ENCODE data around the gene MAD1L1. TPM values are rescaled to one million over a fixed set of nuclear protein-coding genes. Genes with fewer than 3 reads are reported as not detected.

Gene MAD1L1
- total and polyA plus RNA-seq, 2 donors (not counting 1 experiment from before 2014, with no cell fraction given): 9.8 to 29.4 TPM

DNA sequence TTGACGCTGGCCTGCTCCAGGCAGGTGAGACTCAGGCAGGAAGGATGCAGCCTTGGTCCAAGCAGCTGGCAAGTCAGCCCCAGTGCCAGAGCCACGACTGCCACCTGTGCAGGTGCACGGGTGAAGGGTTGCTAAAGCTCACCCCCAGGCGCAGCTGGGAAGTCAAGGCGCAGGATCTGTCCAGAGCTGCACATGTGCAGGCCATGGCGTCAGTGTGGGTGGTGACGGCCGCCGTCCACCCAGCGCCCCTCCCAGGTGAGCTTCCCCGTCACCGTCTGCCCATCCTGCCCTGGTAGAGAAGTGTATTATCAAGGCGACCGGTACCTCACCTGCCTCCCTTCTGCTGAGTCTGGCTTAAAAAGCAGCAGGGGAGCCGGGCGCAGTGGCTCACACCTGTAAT, 110.1 kb downstream of the MAD1L1 start:
- Histone ChIP-seq H3K4me3 (replicated peaks in 1 of 4; ENCODE audit: control extremely low read depth in 1 of 4, insufficient read depth in 1 of 4, low read depth in 3 of 4, low read length in 4 of 4) (no peak overlapping the region), H3K9me3 (ENCODE audit: control insufficient read depth, insufficient read depth, low read depth, low read length) (no peaks in the 10 kb centered on the region), H2AFZ (ENCODE audit: low read length) (no peak overlapping the region), H3K79me2 (ENCODE audit: control insufficient read depth, insufficient read depth, low read length) (no peaks in the 10 kb centered on the region), H3K9ac (ENCODE audit: insufficient read depth, low read length) (no peak overlapping the region), H3K36me3 (ENCODE audit: control insufficient read depth, insufficient read depth, low read length) (peaks cover 3% of the 10 kb centered on the region), H3K4me1 (ENCODE audit: control insufficient read depth, extremely low read depth, insufficient read depth, low read length) (no peaks in the 10 kb centered on the region), H4K20me1 (ENCODE audit: control insufficient read depth, extremely low read depth, insufficient read depth, low read length) (no peaks in the 10 kb centered on the region), H3K4me2 (ENCODE audit: extremely low read depth, insufficient read depth, low read length) (no peak overlapping the region), H3K27me3 (ENCODE audit: control insufficient read depth, insufficient read depth, low read length) (no peaks in the 10 kb centered on the region), H3K27ac (ENCODE audit: insufficient read depth, low read length) (no peak overlapping the region)
- TF ChIP-seq EZH2 (IDR thresholded peaks at IDR 0.05; ENCODE audit: low read length, missing control alignments): no peak
- TF ChIP-seq, protein P1, sequence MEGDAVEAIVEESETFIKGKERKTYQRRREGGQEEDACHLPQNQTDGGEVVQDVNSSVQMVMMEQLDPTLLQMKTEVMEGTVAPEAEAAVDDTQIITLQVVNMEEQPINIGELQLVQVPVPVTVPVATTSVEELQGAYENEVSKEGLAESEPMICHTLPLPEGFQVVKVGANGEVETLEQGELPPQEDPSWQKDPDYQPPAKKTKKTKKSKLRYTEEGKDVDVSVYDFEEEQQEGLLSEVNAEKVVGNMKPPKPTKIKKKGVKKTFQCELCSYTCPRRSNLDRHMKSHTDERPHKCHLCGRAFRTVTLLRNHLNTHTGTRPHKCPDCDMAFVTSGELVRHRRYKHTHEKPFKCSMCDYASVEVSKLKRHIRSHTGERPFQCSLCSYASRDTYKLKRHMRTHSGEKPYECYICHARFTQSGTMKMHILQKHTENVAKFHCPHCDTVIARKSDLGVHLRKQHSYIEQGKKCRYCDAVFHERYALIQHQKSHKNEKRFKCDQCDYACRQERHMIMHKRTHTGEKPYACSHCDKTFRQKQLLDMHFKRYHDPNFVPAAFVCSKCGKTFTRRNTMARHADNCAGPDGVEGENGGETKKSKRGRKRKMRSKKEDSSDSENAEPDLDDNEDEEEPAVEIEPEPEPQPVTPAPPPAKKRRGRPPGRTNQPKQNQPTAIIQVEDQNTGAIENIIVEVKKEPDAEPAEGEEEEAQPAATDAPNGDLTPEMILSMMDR (conservative IDR thresholded peaks at IDR 0.05 in 1 of 2, IDR thresholded peaks at IDR 0.05 in 1 of 2; ENCODE audit: low read depth in 1 of 2, low read length in 2 of 2): no peak
- no peak for DNase-seq (ENCODE audit: low read depth in 2 of 2)

DNA sequence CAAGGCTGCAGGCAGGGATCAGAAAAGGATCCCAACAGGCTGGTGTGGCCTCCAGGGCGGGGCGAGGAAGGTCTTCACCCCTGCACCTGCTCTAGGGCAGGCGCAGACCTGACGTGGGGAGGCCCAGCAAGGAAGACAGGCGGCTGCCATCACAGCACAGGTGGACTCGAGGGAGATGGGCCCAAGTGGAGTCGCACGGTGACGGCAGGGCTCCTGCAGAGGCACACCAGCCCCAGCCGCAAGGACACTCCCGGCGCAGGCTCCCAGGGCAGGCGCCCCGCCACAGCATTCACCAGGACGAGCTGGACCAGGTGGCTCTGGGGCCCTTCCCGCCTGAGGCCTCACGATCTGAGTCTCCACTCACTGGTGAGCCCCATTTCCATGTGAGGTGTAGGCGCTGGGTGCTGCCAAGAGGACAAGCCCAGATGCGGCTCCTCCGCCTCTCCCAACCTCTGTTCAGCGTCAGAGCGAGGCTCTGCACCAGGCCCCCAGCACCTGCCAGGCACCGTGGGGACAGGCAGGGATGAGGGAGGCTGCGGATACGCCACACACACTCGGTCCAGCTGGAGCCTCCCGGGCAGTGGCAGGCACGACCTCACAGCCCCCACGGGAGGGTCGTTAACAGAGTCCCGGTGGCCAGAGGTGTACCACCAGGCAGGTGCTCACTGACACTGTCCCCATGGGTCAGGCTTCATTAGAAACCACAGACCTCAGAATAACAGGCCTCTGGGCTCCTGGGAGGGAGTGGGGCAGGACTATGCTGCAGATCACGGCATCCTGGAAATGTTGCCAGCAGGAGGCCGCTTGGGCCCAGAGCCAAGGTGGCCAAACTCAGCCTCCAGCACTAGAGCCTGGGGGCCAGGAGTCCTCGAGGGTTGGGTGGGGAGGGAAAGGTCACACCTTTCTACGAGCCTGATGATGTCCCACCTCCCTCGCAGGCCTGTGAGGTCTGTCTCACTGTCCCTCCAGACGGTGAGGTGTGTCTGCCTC, 111.6 kb downstream of the MAD1L1 start:
- DNase-seq (ENCODE audit: low read depth in 2 of 2): peak in 1 of 2 donors; percentile 15
- Histone ChIP-seq H3K9ac (ENCODE audit: insufficient read depth, low read length) (no peak overlapping the region), H3K79me2 (ENCODE audit: control insufficient read depth, insufficient read depth, low read length) (no peaks in the 10 kb centered on the region), H2AFZ (ENCODE audit: low read length) (no peak overlapping the region), H3K27ac (ENCODE audit: insufficient read depth, low read length) (no peak overlapping the region), H3K4me3 (replicated peaks in 1 of 4; ENCODE audit: control extremely low read depth in 1 of 4, insufficient read depth in 1 of 4, low read depth in 3 of 4, low read length in 4 of 4) (no peak overlapping the region), H4K20me1 (ENCODE audit: control insufficient read depth, extremely low read depth, insufficient read depth, low read length) (no peaks in the 10 kb centered on the region), H3K4me1 (ENCODE audit: control insufficient read depth, extremely low read depth, insufficient read depth, low read length) (peaks cover 2% of the 10 kb centered on the region), H3K36me3 (ENCODE audit: control insufficient read depth, insufficient read depth, low read length) (peaks cover 3% of the 10 kb centered on the region), H3K4me2 (ENCODE audit: extremely low read depth, insufficient read depth, low read length) (no peak overlapping the region), H3K27me3 (ENCODE audit: control insufficient read depth, insufficient read depth, low read length) (no peaks in the 10 kb centered on the region), H3K9me3 (ENCODE audit: control insufficient read depth, insufficient read depth, low read depth, low read length) (no peaks in the 10 kb centered on the region)
- no peak for TF ChIP-seq EZH2 (IDR thresholded peaks at IDR 0.05; ENCODE audit: low read length, missing control alignments)
- TF ChIP-seq, protein P1 (conservative IDR thresholded peaks at IDR 0.05 in 1 of 2, IDR thresholded peaks at IDR 0.05 in 1 of 2; ENCODE audit: low read depth in 1 of 2, low read length in 2 of 2): no peak

DNA sequence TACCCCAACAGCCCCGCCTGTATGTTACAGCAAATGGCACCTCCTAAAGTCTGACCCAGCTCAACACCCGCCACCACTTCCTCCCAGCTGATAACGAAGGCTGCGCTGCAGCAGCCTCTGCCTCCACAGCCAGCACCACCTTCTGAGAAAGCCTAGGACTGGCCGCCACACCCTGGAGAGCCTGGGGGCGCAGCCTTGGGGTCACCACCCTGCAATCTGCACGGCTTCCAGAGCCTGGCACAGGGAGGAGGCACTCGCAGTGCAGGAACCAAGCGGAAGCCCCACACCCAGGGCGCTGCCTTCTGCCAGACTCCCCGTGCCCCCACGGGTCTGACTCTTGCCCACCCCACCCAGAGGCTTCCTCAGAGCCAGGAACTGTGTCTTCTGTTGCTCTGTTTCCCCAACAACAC, 112.5 kb downstream of the MAD1L1 start:
- Histone ChIP-seq H3K9ac (ENCODE audit: insufficient read depth, low read length) (no peak overlapping the region), H2AFZ (ENCODE audit: low read length) (no peak overlapping the region), H3K79me2 (ENCODE audit: control insufficient read depth, insufficient read depth, low read length) (no peaks in the 10 kb centered on the region), H3K36me3 (ENCODE audit: control insufficient read depth, insufficient read depth, low read length) (peaks cover 3% of the 10 kb centered on the region), H4K20me1 (ENCODE audit: control insufficient read depth, extremely low read depth, insufficient read depth, low read length) (no peaks in the 10 kb centered on the region), H3K4me2 (ENCODE audit: extremely low read depth, insufficient read depth, low read length) (no peak overlapping the region), H3K27ac (ENCODE audit: insufficient read depth, low read length) (no peak overlapping the region), H3K27me3 (ENCODE audit: control insufficient read depth, insufficient read depth, low read length) (no peaks in the 10 kb centered on the region), H3K4me3 (replicated peaks in 1 of 4; ENCODE audit: control extremely low read depth in 1 of 4, insufficient read depth in 1 of 4, low read depth in 3 of 4, low read length in 4 of 4) (no peak overlapping the region), H3K4me1 (ENCODE audit: control insufficient read depth, extremely low read depth, insufficient read depth, low read length) (peaks cover 2% of the 10 kb centered on the region), H3K9me3 (ENCODE audit: control insufficient read depth, insufficient read depth, low read depth, low read length) (no peaks in the 10 kb centered on the region)
- no peak for DNase-seq (ENCODE audit: low read depth in 2 of 2)
- TF ChIP-seq, protein P1 (conservative IDR thresholded peaks at IDR 0.05 in 1 of 2, IDR thresholded peaks at IDR 0.05 in 1 of 2; ENCODE audit: low read depth in 1 of 2, low read length in 2 of 2): no peak
- no peak for TF ChIP-seq EZH2 (IDR thresholded peaks at IDR 0.05; ENCODE audit: low read length, missing control alignments)

Data from fibroblast of lung (primary cell).